ENCODE data around the gene TRMU.
A peak's percentile ranks its signal among the peaks of the same experiment; 100 is the strongest.

The TRMU gene

DNA sequence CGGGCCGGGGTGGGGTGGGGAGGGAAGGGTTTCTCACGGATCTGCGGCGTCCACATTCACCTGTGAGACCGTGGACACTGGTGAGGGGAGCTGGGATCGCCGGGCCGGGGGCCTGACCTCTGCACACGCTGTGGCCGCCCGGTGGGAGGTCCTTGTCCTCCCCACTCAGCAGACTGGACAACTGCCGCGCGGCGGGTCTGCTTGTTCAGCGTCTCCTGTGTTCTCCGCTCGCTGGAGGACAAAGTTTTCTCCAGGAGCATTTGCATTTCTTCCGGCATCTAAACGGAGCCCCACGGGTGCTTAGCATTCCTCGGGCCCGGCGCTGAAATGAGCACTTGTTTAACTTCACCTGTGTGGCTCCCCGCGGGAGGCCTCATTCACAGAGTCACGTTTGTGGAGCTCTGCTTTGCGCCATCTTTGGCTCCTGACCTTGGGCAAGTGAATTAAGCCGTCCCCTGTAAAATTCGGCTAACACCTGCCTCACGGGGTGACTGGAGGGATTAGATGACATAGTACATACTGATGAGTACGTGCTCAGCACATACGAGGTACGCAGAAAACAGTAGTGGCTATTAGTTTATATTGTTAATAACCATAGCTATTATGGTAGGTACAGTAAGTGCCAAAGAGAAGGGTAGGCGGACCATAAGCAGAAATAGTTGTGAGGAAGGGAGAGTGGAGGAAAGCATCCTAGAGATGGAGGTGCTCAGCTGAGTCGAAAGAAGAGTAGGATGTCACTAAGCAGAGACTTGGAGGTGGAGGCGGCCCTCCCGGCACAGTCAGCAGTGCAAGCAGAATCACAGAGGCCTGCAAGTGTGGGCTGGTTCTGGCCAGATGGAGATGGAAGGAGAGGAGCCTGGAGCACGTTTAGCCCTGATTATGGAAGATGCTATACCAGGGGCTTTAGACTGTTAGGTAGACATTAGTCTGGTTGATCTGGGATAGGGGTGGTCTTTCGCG lies 885 bp downstream of the TRMU start:
- DNase-seq (ENCODE audit: low spot score): no peak

- DNase-seq (ENCODE audit: low spot score): no peak
These were observed 2.4 kb downstream of the TRMU start for GRCh38 chr22:46337870-46338269.

- DNase-seq (ENCODE audit: low spot score): no peak
These were observed 3.1 kb downstream of the TRMU start for GRCh38 chr22:46338636-46339035.

DNA sequence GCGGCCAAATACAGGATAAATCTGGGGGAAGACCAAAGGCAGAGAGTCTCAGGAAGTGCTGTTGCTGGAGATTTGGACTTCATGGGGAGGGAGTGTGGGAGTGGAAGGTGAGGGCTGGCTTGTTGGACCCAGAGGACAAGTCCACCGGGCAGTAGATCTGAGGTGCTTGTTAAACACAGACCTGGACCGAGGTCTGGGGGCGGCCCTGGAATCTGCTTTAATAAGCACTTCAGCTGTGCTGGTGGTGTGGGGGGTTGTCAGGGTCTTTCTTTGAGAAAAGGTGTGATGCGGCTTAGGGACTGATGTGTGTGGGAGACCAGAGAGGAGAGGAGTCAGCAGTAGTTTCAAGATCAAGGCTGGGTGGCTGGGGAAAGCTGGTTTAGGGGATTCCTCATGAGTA lies 4.4 kb downstream of the TRMU start:
- DNase-seq (ENCODE audit: low spot score): no peak

GRCh38 chr22:46340676-46341075 lies 5.2 kb downstream of the TRMU start:
- no peak for DNase-seq (ENCODE audit: low spot score)

DNA sequence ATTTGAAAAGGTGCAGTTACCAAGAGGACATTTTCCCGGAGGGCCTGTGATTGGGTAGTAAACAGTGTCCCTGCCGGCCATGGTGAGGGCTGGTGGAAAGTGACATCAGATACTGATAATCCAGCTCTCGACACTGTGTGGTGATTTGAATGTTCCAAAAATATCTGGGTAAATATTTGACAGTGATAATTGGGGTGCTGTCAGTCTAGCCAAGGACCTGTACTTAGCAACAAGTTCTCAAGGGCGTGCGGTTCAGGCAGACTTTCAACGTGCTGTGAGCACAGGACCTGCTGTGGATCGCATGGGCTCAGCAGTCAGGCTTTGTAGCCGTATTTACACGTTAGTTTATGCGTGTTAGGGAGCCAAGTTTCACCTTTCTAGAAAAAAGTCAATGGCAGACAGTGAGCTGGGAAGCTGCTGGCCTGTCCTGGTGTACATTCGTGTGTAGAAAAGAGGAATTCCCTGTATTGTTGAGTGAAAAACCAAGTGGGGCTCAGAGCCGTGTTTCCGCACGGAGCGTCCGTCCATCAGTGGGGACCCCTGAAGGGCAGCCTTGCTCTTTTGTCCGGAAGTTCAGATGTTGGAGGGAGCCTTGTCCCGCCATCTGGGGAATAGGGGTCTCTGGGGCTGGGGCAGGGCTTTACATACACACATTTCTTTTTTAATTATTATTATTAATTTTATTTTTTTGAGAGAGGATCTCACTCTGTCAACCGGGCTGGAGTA lies 11.3 kb downstream of the TRMU start:
- no peak for DNase-seq (ENCODE audit: low spot score)

GRCh38 chr22:46347646-46348045 lies 12.1 kb downstream of the TRMU start:
- no peak for DNase-seq (ENCODE audit: low spot score)

GRCh38 chr22:46348099-46348695 lies 12.7 kb downstream of the TRMU start:
- no peak for DNase-seq (ENCODE audit: low spot score)

GRCh38 chr22:46349238-46349637 lies 13.7 kb downstream of the TRMU start:
- DNase-seq (ENCODE audit: low spot score): no peak

GRCh38 chr22:46349681-46350080 lies 14.2 kb downstream of the TRMU start:
- DNase-seq (ENCODE audit: low spot score): no peak

GRCh38 chr22:46350121-46350520 lies 14.6 kb downstream of the TRMU start:
- DNase-seq (ENCODE audit: low spot score): no peak

GRCh38 chr22:46350646-46351045 lies 15.1 kb downstream of the TRMU start:
- no peak for DNase-seq (ENCODE audit: low spot score)

DNA sequence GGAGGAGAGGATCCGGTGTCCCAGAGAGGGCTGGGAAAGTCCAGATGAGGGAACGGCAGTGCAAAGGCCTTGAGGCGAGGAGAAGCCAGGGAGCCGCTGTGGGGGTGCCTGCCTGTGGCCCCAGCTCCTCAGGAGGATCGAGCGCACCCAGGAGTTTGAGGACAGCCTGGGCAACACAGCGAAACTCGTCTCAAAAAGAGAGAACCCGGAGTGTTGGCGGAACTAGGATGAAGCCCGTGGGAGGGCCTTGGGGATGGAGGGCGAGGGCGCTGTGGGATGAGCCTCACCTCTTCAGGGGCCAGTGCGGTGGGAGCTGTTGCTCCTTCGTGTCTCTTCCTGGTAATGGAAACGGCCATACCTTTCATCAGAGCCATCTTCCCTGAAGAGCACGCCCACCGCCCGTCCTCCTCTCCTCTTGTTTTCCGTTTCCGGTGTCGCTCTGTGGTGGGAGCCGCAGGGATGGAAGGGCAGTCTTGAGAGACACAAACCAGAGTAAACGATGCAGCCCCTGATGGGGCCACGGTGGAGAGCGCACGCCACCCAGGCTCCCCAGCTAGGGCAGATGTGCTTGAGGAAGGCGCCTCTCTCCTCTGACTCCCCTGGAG lies 15.7 kb downstream of the TRMU start:
- no peak for DNase-seq (ENCODE audit: low spot score)

DNA sequence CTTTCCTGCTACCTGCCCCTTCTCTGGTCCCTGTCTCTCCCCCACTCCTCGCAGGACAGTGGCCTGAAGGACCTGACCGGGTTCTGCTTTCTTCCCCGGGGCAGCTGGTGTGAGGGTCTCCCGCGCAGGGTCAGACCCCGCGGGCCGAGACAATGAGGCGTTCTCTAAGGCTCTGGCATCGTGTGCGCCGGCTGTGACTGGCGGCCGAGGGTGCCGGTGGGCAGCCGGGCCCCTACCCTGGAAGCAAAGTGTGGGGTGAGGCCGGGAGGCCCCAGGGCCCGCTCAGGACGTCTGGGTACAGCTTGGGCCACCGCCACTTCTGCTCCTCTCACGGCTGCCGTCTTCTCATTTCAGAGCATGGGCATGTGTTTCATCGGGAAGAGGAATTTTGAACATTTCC lies 16.3 kb downstream of the TRMU start:
- DNase-seq (ENCODE audit: low spot score): no peak

GRCh38 chr22:46352276-46352675 lies 16.8 kb downstream of the TRMU start:
- DNase-seq (ENCODE audit: low spot score): no peak

- no peak for DNase-seq (ENCODE audit: low spot score)
These were observed 17.3 kb downstream of the TRMU start for GRCh38 chr22:46352691-46353386.

- DNase-seq (ENCODE audit: low spot score): no peak
These were observed 18.1 kb downstream of the TRMU start for GRCh38 chr22:46353483-46354105.

GRCh38 chr22:46354176-46354992 lies 18.9 kb downstream of the TRMU start:
- no peak for DNase-seq (ENCODE audit: low spot score)

GRCh38 chr22:46354993-46355305 lies 19.4 kb downstream of the TRMU start:
- DNase-seq (ENCODE audit: low spot score): no peak

DNA sequence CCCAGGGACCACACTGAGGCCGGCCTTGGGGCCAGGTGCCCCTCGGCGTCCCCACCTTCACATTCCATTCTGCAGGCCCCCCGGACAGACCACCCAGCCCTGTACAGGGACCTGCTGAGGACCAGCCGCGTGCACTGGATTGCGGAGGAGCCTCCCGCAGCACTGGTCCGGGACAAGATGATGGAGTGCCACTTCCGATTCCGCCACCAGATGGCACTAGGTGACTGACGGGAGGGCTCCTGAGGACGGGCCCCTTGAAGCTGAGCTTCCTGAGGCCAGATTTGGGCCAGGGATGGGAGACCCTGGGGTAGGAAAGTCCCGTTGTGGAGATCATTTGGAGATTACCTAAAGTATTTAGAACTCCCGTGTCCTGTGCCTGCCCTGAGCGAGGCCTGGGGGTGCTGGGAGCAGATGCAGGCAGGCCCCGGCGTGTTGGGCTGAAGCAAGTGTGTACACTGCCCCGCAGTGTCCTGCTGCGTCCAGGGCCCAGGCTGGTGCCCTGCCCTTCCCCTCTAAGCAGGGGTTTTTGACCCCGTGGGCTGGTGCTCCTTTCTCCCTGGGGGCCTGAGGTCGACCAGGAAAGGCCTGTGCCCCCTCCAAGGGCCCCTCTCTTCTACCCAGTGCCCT lies 20.0 kb downstream of the TRMU start:
- DNase-seq (ENCODE audit: low spot score): peak; percentile 38
